KOPT-K1 (cell line): ENCODE measurements around the gene TRPV4.

ENCODE experiments used
- H3K27ac ChIP-seq: fragments of 200-600 bp; sonication (generic); 2 replicates; pipeline ENCODE4 v1.5.1; 2016; ENCODE audit warnings: antibody characterized with exemption, mild to moderate bottlenecking, low read depth, low read length; ENCODE audit not compliant: poor library complexity, severe bottlenecking
- H3K36me3 ChIP-seq: fragments of 200-600 bp; sonication (generic); 2 replicates; pipeline ENCODE4 v1.5.1; 2017; ENCODE audit warnings: antibody characterized with exemption, mild to moderate bottlenecking, low read length, moderate library complexity; ENCODE audit not compliant: insufficient read depth
- H3K9me3 ChIP-seq: fragments of 200-600 bp; sonication (generic); 2 replicates; pipeline ENCODE4 v1.5.1; 2017; ENCODE audit warnings: antibody characterized with exemption, low read length, mild to moderate bottlenecking; ENCODE audit not compliant: insufficient read depth, poor library complexity, severe bottlenecking

TRPV4 gene

DNA sequence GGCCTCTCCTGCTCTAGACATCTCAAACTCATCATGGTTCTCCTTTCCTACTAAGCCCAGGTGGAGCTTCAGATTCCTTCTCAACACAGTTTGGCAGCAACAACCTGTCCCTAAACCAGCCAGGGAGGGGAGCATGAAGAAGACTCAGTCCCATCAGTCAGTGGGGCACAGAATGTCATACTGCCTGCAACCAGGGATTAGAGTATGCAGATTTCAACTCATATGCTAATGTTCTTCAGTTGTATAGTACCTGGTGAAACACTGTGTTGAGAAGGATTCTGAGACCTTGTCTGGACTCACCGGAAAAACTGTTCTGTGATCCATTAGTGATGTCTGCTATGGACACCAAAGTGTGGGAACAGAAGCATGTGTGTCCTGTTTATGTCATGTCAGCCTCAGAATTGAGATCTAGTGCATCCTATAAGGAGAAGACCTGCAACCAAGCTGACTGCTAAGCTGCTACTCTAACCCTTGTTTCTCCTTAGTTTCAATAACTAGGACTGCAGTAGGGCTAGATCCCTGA lies 43.6 kb downstream of the TRPV4 start:
- Histone ChIP-seq H3K27ac (no peak overlapping the region), H3K36me3 (no peaks in the 10 kb centered on the region), H3K9me3 (no peaks in the 10 kb centered on the region)

DNA sequence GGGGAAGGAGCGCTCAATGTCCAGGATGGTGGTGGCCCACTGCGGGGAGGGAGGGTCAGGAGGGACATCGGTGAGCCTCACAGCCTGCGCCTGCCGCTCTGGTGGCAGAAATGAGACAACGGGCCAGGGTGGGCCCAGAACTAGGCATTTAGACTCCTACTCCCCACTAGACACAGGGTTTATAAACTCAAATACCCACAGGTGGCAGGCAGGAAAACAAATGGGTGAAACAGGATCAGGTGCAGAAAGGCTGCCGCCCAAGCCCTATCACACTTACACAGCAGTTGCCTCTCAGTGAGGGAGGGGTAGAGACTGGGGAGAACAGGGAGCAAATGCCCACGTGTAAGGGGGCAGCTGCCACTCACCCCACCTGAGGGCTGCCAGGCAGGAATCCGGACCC lies 46.4 kb downstream of the TRPV4 start:
- Histone ChIP-seq H3K9me3 (peaks cover 12% of the 10 kb centered on the region), H3K36me3 (no peaks in the 10 kb centered on the region), H3K27ac (no peak overlapping the region)

DNA sequence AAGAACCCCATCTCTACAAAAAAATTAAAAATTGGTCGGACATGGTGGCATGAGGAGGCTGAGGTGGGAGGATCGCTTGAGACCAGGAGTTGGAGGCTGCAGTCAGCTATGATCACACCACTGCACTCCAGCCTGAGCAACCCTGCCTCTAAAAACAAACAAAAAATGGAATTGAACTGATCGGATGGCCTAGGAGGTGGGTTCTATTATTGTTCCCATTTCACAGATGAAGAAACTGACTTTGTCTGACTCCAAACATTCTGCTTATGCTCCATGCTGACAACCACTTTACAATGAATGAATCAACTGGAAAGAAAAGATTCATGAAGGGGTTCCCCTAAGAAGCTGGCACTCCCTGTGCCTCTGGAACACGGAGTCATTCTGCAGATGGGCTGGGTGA lies 47.3 kb downstream of the TRPV4 start:
- Histone ChIP-seq H3K36me3 (no peaks in the 10 kb centered on the region), H3K9me3 (peaks cover 15% of the 10 kb centered on the region)

DNA sequence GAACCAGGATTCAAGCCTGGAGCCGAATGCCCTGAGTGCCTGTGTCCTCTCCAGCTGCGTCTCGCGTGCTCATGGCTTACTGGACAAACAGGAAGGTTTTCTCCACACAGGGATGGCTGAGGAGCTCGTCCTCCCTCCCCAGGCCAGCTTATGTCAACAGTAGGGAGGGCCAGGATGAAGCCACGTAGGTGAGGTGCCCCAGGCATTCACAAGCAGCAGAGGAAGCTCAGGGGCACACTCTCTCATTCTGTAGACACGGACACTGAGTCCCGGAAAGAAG lies 49.3 kb downstream of the TRPV4 start:
- Histone ChIP-seq H3K9me3 (peaks cover 23% of the 10 kb centered on the region), H3K27ac (no peak overlapping the region), H3K36me3 (no peaks in the 10 kb centered on the region)

More for the DNA sequence above, 47.3 kb downstream of the TRPV4 start:
- no peak overlapping the region for H3K27ac ChIP-seq

DNA sequence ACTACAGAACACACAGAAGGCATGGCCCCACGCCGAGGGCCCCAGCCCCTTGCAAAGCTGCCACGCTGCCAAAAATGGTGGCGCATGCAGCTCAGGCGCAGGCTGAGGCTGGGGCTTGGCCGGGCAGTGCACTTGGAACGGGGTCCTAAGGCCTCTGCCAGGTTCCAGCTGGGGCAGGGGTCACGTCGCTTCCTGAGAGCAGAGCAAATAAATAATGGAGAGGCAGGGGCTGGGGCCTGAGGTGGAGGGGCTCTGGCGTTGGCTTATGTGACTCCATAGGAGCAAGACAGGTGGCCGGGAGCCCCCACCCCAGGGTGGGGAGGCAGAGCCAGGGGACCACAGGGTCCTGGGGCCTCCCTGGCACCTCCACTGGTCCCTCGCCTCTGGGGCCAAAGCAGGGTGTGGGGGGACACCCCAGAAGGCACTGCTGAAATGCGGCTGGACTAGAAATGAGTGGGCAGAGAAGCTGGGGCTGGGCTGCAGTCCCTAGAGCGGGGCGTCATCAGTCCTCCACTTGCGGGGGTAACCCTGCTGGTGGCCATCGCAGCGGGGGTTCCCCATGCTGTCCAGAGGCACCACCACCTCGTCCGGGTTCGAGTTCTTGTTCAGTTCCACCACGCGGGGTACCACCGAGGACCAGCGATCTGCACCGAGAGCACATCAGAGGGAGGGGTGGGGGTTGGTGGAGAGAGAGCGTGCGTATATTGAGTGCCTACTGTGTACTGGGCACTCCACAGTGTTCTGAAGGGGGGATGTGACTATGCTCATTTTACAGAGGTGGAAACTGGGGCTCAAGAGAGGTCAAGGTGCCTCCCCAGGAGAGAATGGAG lies 49.8 kb downstream of the TRPV4 start:
- Histone ChIP-seq H3K27ac (no peak overlapping the region), H3K36me3 (no peaks in the 10 kb centered on the region), H3K9me3 (peaks cover 26% of the 10 kb centered on the region)

DNA sequence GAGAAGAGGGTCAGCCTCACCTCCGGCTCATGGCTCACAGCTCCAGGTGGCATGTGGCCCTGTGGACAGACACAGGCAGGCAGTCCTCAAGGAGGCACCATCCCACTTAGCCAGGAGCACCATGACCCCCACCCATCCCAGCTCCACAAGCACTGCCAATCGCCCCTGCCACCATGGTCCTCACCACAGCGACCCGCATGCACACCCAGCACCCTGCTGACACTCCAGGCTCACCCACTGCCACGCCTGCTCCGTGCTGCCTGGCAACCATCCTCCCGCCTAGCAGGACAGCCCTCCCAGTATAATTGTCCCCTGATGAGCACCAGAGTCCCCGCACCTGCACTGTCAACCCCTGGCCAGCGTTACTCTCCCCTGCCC lies 50.9 kb downstream of the TRPV4 start:
- H3K36me3 ChIP-seq = no peaks in the 10 kb centered on the region
- H3K27ac ChIP-seq = no peak overlapping the region
- H3K9me3 ChIP-seq = peaks cover 26% of the 10 kb centered on the region

DNA sequence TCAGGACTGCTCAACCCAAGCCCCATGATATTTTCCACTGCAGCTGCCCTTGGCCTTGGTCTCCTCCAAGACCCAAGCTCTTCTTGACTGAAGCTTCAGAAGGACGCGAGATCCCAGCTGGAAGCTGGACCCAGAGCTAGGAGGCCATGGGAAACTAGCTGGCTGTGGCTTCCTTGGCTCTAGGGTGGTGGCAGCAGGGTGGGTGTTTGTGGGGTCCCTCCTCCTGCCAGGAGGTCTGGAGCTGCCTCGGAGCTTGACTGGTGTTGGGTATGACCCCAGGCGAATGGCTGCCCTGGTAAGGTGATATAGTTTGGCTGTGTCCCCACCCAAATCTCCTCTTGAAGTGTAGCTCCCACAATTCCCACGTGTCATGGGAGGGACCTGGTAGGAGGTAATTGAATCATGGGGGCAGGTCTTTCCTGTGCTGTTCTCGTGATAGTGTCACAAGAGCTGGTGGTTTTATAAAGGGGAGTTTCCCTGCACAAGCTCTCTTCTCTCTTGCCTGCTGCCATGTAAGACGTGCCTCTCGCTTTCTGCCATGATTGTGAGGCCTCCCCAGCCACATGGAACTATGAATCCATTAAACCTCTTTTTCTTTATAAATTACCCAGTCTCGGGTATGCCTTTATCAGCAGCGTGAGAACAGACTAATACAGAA lies 51.4 kb downstream of the TRPV4 start:
- no peaks in the 10 kb centered on the region for H3K36me3 ChIP-seq
- H3K27ac ChIP-seq = no peak overlapping the region
- H3K9me3 ChIP-seq = peaks cover 26% of the 10 kb centered on the region

DNA sequence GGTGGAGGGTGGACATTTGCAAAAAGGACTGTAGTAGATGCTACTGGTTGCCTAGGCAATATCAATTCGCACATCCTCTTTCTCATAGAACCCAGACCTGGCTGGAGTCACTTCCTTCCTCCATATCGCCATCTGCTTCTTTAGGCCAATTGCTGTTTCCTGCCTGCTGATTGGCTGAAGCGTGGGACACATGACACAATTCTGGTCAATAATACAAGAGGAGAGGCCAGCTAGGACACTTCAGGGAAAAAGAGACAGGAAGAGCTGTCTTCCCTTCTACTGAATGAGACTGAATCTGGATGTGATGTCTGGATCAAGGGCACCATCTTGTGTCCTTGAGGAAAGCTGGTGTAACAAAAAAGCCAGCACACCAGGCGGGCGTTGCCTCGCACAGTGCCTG lies 53.8 kb downstream of the TRPV4 start:
- Histone ChIP-seq H3K9me3 (peaks cover 26% of the 10 kb centered on the region), H3K36me3 (no peaks in the 10 kb centered on the region), H3K27ac (no peak overlapping the region)

DNA sequence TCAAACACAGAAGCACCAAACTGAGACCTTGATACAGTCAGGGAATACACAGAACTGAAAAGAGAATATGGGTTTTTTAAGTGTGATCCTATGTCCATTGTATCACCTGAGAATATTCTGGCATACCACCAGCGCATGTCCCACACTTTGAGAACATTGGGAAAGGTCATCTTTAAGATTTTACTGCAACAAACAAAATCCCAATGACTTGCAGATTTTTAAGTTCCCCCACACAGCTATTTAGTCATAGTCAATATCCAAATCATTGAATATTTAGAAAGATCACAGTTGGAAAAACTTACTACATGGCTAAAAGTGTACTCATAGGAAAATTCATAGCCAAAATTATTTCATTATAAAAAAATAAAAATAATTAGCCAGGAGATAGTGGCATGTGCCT lies 54.5 kb downstream of the TRPV4 start:
- Histone ChIP-seq H3K27ac (no peak overlapping the region), H3K9me3 (peaks cover 26% of the 10 kb centered on the region), H3K36me3 (no peaks in the 10 kb centered on the region)

DNA sequence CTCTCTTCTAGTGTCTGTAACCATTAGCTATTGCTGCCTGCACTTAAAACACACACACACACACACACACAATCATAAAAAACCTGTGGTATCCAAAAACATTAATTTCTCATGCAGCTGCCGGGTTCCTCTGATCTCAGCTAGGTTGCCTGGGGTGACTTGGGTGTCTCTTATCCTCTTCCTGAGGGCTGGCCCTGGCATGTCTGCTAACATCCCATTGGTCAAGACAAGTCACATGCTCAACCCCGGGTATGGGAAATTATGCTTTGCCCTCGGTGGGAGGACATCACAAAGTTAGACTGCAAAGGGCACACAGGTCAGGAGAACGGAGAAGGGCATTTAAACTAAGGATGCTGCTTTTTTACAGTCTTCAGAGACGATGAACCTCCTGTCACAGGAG lies 55.7 kb downstream of the TRPV4 start:
- Histone ChIP-seq H3K27ac (no peak overlapping the region), H3K36me3 (no peaks in the 10 kb centered on the region), H3K9me3 (peaks cover 21% of the 10 kb centered on the region)

DNA sequence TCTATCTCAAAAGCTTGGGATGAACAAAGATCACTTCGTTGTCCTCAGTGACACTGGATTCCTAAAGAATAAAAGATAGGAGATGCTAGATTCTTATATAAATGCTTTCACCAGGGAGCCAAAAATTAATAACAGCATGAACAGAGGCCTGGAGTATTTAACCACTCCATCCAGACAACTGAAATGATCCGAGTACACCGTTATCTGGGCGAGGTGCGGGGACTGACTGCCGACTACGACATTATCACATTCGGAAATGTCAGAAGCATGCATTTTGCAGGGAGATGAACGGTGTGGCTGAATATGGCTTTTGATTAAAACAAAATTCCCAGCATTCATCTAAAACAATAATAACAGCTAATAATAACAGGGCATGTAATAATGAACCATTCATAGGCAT lies 56.6 kb downstream of the TRPV4 start:
- Histone ChIP-seq H3K27ac (no peak overlapping the region), H3K36me3 (no peaks in the 10 kb centered on the region), H3K9me3 (peaks cover 12% of the 10 kb centered on the region)

DNA sequence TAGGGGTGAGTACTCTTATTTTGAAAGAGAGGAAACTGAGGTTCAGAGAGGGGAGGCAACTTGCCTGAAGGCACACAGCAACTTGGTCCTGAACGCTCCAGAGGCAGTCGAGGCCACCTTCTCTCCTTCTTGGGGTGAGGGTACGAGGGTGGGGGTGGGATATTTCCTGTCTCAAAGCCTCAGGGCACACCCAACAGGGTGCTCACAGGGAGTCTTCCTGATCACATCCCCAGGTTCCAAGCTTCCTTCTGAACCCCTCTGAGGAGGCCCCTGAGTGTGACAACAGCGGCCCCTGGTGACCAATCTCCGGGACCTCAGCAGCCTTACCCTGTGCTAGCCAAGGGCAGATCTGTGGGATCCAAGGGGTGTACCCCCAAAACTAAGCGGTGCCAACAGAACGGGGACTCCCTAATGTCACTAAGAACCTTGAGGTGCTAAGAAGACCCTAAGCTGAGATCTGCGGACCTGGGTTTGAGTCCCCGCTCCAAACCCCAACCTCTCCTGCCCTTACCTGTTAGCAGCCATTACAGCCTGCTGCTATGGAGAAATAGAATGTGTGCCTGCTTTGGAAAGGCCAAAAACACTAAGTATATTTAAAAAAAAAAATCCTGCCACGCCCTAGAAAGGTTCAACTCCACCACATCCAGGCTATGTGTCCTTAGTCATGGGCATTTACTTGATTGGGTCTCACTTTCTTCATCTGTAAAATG lies 57.9 kb downstream of the TRPV4 start:
- H3K9me3 ChIP-seq = peaks cover 12% of the 10 kb centered on the region
- no peak overlapping the region for H3K27ac ChIP-seq
- no peaks in the 10 kb centered on the region for H3K36me3 ChIP-seq

DNA sequence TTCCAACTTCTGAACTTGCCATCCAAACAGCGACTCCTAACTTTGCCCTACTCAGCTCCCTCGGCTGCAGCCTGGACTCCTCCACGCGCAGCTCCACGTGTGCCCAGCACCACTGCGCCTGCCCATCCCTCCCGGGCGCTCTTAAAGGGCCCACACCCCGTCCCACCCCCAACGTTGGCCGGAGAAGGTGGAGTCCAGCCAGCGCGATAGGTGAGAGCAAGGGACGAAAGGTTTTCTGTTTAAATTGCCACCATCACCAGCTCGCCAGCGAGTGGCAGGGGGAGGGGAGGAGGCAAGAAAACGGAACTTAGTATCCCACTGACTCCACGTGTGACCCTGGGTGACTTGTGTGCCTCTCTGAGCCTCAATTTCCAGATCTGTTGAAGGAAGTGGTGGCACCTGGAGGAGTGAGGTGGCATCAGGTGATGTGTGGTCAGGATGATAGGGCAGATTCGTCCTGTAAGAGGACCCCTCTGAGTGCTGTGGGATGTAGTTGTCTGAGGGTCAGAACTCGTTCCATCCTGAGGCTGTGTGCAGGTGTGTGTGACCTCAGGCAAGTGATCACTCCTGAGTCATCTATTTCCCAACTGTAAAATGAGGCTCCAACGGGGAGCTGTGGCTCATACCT lies 59.7 kb downstream of the TRPV4 start:
- H3K9me3 ChIP-seq = peaks cover under 1% of the 10 kb centered on the region
- no peak overlapping the region for H3K27ac ChIP-seq
- no peaks in the 10 kb centered on the region for H3K36me3 ChIP-seq

DNA sequence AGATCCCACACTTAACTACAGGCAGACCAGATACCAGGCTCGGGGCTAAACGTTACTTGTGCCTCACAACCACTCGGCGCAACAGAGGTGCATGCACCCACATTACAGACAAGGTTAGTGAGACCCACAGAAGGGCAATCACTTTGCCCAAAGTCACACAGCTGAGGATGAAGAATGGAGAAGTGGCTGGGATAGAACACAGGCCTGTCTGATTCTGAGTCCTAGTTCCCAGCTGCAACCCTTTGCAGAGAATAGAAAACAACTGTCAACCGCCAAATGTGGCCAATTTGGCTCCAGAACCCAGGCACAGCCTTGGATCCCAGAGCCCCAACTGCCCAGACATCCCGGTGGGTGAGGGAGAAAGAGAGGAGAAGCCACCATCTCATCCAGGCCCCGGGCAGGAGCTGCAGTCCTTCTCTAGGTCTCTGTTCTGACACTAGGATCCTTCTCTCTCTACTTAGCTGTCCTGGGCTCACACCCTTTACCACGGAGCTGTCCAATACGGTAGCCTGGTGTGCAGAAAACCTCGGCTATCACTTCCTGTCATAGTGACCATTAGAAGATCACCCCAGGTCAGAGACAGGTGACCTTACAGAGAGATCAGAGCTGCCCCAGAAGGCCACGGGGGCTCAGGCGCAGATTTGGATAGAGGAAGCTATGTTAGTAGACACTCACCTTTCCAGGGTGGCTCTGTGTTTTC lies 60.4 kb downstream of the TRPV4 start:
- no peaks in the 10 kb centered on the region for H3K9me3 ChIP-seq
- no peaks in the 10 kb centered on the region for H3K36me3 ChIP-seq
- no peak overlapping the region for H3K27ac ChIP-seq
